ENCODE data around the gene TRIM32.
A peak's percentile ranks its signal among the peaks of the same experiment; 100 is the strongest.

Gene TRIM32

DNA sequence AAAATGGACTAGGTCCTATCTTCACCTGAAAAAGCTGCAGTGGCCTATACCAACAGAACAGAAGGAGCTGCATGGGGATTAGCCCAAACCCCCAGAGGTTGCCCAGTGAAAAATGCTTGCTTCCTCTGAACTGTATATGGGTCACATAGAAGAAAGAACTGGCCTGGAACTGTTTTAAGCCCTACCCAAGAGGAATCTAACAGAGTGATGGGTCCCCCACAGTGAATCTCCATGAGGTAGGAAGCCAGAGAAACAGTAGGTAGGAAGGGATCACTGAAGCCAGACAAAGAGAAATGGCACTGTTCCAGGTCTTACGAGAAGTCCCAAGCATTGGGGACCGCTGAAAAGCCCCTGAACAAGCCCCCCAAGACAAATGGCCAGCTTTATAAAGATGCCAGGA lies 28.8 kb upstream of the TRIM32 start:
- no peak overlapping the region for H3K4me3 ChIP-seq (ENCODE audit: low read depth, low read length)
- DNase-seq (ENCODE audit: low read depth), result no peak
- TF ChIP-seq, protein P1, sequence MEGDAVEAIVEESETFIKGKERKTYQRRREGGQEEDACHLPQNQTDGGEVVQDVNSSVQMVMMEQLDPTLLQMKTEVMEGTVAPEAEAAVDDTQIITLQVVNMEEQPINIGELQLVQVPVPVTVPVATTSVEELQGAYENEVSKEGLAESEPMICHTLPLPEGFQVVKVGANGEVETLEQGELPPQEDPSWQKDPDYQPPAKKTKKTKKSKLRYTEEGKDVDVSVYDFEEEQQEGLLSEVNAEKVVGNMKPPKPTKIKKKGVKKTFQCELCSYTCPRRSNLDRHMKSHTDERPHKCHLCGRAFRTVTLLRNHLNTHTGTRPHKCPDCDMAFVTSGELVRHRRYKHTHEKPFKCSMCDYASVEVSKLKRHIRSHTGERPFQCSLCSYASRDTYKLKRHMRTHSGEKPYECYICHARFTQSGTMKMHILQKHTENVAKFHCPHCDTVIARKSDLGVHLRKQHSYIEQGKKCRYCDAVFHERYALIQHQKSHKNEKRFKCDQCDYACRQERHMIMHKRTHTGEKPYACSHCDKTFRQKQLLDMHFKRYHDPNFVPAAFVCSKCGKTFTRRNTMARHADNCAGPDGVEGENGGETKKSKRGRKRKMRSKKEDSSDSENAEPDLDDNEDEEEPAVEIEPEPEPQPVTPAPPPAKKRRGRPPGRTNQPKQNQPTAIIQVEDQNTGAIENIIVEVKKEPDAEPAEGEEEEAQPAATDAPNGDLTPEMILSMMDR (IDR thresholded peaks at IDR 0.05; ENCODE audit: low read depth, low read length, missing control alignments), result no peak
- in situ Hi-C loops (cut with HindIII; ENCODE audit: low sequenced_read_pairs), result loop anchor here (25.0 kb wide), 1 partner anchor 1071 kb away; no protein-coding TSS in a partner anchor

DNA sequence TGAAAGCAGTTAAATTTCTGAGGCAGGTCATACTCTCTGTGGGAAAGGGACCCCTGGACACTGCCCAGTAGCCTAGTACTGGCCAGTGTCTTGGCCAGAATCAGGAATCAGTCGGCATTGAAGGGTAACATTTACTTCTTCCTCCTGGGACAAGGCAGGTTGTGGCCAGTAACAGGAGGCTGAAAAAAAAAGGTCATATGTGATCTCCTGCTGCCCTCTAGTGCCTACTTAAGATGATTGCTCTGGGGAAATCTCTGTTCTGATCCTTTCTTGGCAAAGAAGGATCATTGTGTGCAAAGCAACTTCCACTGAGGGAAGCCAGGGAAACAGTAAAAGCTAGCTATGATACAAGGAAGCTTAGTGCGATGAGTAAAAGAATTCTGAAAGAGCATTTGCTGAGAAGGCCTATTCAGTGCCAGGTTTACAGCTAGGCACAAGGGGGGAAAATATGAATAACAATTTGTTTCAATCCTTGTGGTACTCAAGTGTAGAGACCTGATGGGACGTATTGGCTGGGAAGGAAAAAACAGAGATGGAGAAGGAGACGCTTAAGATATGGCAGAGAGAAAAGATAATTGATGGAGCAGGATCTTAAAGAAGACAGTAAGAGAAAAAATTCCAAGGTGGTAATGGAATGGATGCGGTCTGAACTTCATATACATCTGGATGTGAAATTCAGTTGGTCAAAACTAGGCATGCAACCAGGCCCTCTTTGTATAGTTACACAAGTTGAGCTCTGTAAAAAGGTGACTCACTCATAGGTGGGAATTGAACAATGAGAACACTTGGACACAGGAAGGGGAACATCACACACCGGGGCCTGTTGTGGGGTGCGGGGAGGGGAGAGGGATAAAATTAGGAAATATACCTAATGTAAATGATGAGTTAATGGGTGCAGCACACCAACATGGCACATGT lies 25.8 kb upstream of the TRIM32 start:
- H3K4me3 ChIP-seq (ENCODE audit: low read depth, low read length), result no peak overlapping the region
- TF ChIP-seq, protein P1 (IDR thresholded peaks at IDR 0.05; ENCODE audit: low read depth, low read length, missing control alignments), result peak; percentile 74
- in situ Hi-C loops (cut with HindIII; ENCODE audit: low sequenced_read_pairs), result loop anchor here (25.0 kb wide), 1 partner anchor 1074 kb away; no protein-coding TSS in a partner anchor
- DNase-seq (ENCODE audit: low read depth), result peak; percentile 74

DNA sequence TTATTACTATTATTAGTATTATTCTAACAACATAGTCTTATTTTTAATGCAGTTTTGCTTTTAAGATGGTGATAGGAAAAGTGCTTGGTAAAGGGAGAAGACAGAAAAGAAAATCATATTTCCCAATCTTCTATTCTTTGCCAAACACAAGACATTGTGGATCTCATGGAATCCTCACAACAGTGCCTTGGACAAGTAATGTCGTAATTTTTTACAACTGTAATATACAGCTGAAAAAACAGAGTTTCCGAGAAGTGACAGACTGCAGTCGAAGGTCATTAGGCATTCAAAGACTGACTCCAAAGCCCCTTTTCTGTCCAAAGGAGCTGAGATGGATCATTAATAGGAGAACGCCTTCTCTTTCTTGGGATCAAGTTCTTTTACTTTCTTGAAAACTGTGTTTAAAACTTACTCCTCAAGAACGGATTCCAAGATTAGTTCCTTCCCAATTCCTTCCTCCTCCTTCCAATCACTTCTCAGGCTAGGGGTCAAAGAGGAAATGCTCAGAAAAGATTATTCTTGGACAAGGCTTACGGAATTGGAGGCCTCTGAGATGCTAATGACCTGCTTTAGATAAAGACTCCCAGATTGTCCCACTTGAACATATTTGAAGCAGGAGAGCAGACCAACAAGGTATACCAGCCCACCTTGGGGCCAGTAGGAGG lies 24.3 kb upstream of the TRIM32 start:
- no peak overlapping the region for H3K4me3 ChIP-seq (ENCODE audit: low read depth, low read length)
- TF ChIP-seq, protein P1 (IDR thresholded peaks at IDR 0.05; ENCODE audit: low read depth, low read length, missing control alignments), result no peak
- no peak for DNase-seq (ENCODE audit: low read depth)

DNA sequence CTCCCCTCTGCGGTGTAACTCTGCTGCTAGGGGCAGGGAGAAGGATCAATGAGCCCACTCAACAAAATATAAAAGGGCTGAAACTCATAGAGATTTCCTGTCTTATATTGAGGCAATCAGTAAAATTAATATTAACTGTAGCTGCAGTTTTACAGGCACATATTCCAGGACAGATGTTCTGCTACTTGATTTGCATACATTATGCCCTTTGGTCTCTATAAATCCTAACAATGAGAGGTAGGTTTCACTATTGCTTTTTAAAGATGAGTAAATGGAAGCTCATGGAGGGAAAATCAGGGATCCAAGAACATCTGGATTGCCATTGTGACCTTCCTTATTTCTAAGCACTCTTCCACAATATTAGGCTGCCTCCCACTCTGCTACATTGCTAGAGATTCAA lies 23.5 kb upstream of the TRIM32 start:
- in situ Hi-C loops (cut with HindIII; ENCODE audit: low sequenced_read_pairs), result loop anchor here (25.0 kb wide), 1 partner anchor 1076 kb away; no protein-coding TSS in a partner anchor
- DNase-seq (ENCODE audit: low read depth), result no peak
- H3K4me3 ChIP-seq (ENCODE audit: low read depth, low read length), result no peak overlapping the region
- TF ChIP-seq, protein P1 (IDR thresholded peaks at IDR 0.05; ENCODE audit: low read depth, low read length, missing control alignments), result no peak

More for the DNA sequence above, 24.3 kb upstream of the TRIM32 start:
- in situ Hi-C loops (cut with HindIII; ENCODE audit: low sequenced_read_pairs), result loop anchor here (25.0 kb wide), 1 partner anchor 1075 kb away; no protein-coding TSS in a partner anchor

DNA sequence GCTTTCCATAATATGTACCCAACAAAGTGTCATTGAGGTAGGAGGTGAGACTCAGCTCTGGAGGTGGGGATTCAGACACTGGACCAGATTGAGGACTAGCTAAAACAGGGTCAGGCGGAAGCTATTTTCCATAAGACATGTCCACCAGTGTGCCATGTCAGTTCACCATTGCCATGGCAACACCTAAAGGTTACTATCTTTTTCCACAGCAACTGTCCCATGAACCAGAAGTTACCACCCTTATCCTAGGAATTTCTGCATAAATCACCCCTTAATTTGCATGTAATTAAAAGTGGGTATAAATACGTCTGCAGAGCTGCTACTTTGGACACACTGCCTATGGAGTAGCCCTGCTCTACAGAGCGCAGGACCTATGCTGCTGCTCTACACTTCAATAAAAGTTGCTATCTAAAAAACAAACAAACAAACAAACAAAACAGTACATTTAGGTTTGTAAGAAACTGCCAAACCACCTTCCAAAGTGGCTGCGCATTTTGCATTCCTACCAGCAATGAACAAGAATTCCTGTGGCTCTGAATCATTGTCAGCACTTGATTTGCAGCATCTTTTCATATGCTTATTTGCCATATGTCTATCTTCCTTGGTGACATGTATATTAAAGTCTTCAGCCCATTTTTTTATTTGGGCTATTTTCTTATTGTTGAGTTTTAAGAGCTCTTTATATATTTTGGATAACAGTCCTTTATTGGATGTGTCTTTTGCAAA lies 18.0 kb upstream of the TRIM32 start:
- in situ Hi-C loops (cut with HindIII; ENCODE audit: low sequenced_read_pairs), result loop anchor here (25.0 kb wide), 1 partner anchor 1082 kb away; no protein-coding TSS in a partner anchor
- TF ChIP-seq, protein P1 (IDR thresholded peaks at IDR 0.05; ENCODE audit: low read depth, low read length, missing control alignments), result no peak
- DNase-seq (ENCODE audit: low read depth), result no peak
- no peak overlapping the region for H3K4me3 ChIP-seq (ENCODE audit: low read depth, low read length)

DNA sequence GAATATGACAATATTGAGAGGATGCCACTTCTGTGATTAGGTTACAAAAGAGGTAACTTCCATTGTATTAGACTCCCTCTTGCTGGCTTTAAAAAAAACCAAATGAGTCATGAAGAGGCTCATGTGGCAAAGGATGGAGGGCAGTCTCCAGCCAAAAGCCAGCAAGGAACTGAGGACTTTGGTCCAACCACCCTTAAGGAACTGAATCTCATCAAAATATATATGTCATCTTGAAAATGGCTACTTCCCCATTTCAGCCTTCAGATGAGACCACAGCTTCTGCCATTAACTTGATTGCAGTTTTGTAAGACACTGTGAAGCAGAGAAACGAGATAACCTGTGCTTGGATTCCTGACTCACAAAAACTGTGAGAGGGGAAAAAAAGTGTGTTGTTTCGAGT lies 15.5 kb upstream of the TRIM32 start:
- no peak for DNase-seq (ENCODE audit: low read depth)
- in situ Hi-C loops (cut with HindIII; ENCODE audit: low sequenced_read_pairs), result loop anchor here (25.0 kb wide), 1 partner anchor 1084 kb away; no protein-coding TSS in a partner anchor
- TF ChIP-seq, protein P1 (IDR thresholded peaks at IDR 0.05; ENCODE audit: low read depth, low read length, missing control alignments), result no peak
- no peak overlapping the region for H3K4me3 ChIP-seq (ENCODE audit: low read depth, low read length)

Measured in astrocyte of the cerebellum (primary cell).